K562 (cell line): ENCODE data around the gene ARHGAP30. TPM values are rescaled to one million over a fixed set of nuclear protein-coding genes. Genes with fewer than 3 reads are reported as not detected.

Experiments used
- ARID2 ChIP-seq: fragments of 450-650 bp; IDR thresholded peaks from 2 replicates; pipeline ENCODE4 v1.6.1; 2017; ENCODE audit warnings: antibody characterized with exemption, mild to moderate bottlenecking
- CBX2 ChIP-seq: fragments of 200-600 bp; sonication (generic); IDR thresholded peaks from one replicate; pipeline ENCODE4 v1.6.1; 2012; ENCODE audit warnings: mild to moderate bottlenecking, low read length, inconsistent platforms; ENCODE audit not compliant: insufficient read depth, poor library complexity, severe bottlenecking
- E2F4 ChIP-seq: sonication (generic); formaldehyde crosslinking; IDR thresholded peaks from 2 replicates; pipeline ENCODE4 v1.8.0; 2022; ENCODE audit warnings: mild to moderate bottlenecking, low read depth, missing genetic modification reagents
- E4F1 ChIP-seq: fragments of 250-450 bp; sonication (Bioruptor Pico); IDR thresholded peaks from 2 replicates; pipeline ENCODE4 v1.5.0; 2021; ENCODE audit warnings: mild to moderate bottlenecking, borderline replicate concordance
- EZH2 ChIP-seq: IDR thresholded peaks from 2 replicates; pipeline ENCODE4 v1.6.1; 2012; ENCODE audit warnings: low read depth, mild to moderate bottlenecking, inconsistent platforms, low read length, borderline replicate concordance
- GTF2A2 ChIP-seq: IDR thresholded peaks from 2 replicates; pipeline ENCODE4 v1.6.1; 2016; ENCODE audit warnings: mild to moderate bottlenecking, missing genetic modification characterization, missing compliant biosample characterization
- KAT7 ChIP-seq: sonication (generic); formaldehyde crosslinking; IDR thresholded peaks from 2 replicates; pipeline ENCODE4 v1.8.0; 2022; ENCODE audit warnings: missing genetic modification reagents, mild to moderate bottlenecking, borderline replicate concordance
- MYC ChIP-seq, 2 experiments: fragments of 250-450 bp in 1 of 2; sonication (Bioruptor Pico) in 1 of 2; IDR thresholded peaks; 2 replicates each; pipeline versions ENCODE4 v1.5.1 to v1.6.1; 2012 to 2021; ENCODE audit warnings: low read depth in 2 of 2, borderline replicate concordance in 1 of 2, improper control_type of control experiment in 1 of 2, low read length in 1 of 2, mild to moderate bottlenecking in 1 of 2, moderate library complexity in 1 of 2
- PBX2 ChIP-seq, 2 experiments: IDR thresholded peaks in 1 of 2; conservative IDR thresholded peaks in 1 of 2; 2 replicates each; pipeline ENCODE4 v1.6.1; 2016; ENCODE audit warnings: low read depth in 2 of 2, mild to moderate bottlenecking in 1 of 2, missing compliant biosample characterization in 1 of 2, missing genetic modification characterization in 1 of 2, moderate library complexity in 1 of 2
- PKNOX1 ChIP-seq: fragments of 450-650 bp; IDR thresholded peaks from 2 replicates; pipeline ENCODE4 v1.6.1; 2016
- SMARCA4 ChIP-seq: fragments of 450-650 bp; IDR thresholded peaks from 2 replicates; pipeline ENCODE4 v1.6.1; 2016
- ZNF384 ChIP-seq: IDR thresholded peaks from 2 replicates; pipeline ENCODE4 v1.6.1; 2012; ENCODE audit warnings: low read depth, low read length, improper control_type of control experiment
- polyA plus RNA-seq, 8 experiments: library from polyadenylated mRNA; depleted of rRNA in 4 of 8; stranded (reverse) in 5 of 8; unstranded in 3 of 8; fragments of >200 nt; fragmentation: Nextera tagmentation in 2 of 8; fragmentation: Illumina TruSeq in 1 of 8; extraction: Ambion mirVana in 2 of 8; extraction: Trizol in 1 of 8; gene quantifications; 2 replicates each; pipeline versions ENCODE4 v1.2.1 to v1.2.3, GENCODE V29; 2011 to 2014; ENCODE audit warnings: inconsistent platforms in 1 of 8, missing spikeins in 1 of 8
- total RNA-seq, 7 experiments: library from RNA; depleted of rRNA in 6 of 7; stranded (reverse); fragments of >200 nt in 6 of 7; fragmentation: Illumina TruSeq in 2 of 7; extraction: Trizol in 2 of 7; gene quantifications; 2 replicates each; pipeline versions ENCODE4 v1.2.1 to v1.2.3, GENCODE V29; 2011 to 2021; ENCODE audit warnings: low replicate concordance in 1 of 7

The ARHGAP30 gene
- total and polyA plus RNA-seq, 9 of the 15 experiments (the other 6 are each of a cell fraction or from before 2014, with no cell fraction given), result 0.01 to 0.73 (median 0.12) TPM

- TF ChIP-seq PBX2 (CRISPR knock-in tag; IDR thresholded peaks at IDR 0.05; ENCODE audit: low read depth) (no peak), PBX2 (tag; conservative IDR thresholded peaks at IDR 0.05; ENCODE audit: low read depth) (peak; percentile 78), CBX2 (no peak), E2F4 (CRISPR knock-in tag) (no peak), MYC (IDR thresholded peaks at IDR 0.05; ENCODE audit: low read depth, low read length) (no peak), MYC (CRISPR knock-in tag; IDR thresholded peaks at IDR 0.05; ENCODE audit: borderline replicate concordance, low read depth) (no peak), PKNOX1 (peak; percentile 70), E4F1 (CRISPR knock-in tag) (no peak), EZH2 (no peak), SMARCA4 (peak; percentile 43), ZNF384 (no peak), GTF2A2 (tag) (no peak), ARID2 (no peak), KAT7 (peak; percentile 15; the same call in 1 of the 2 replicates)
Observed at GRCh38 chr1:161019751-161020495, 49.8 kb downstream of the ARHGAP30 start (continued).
